Measurements from ENCODE around the gene SYNE2. TPM values are rescaled to one million over a fixed set of nuclear protein-coding genes. Genes with fewer than 3 reads are reported as not detected.

The SYNE2 gene
- total RNA-seq, 1 donor from 2014 or later, result 36.6 TPM

- FAIRE-seq, result no peak
These were observed 42.7 kb downstream of the SYNE2 start for GRCh38 chr14:63895510-63895909.

DNA sequence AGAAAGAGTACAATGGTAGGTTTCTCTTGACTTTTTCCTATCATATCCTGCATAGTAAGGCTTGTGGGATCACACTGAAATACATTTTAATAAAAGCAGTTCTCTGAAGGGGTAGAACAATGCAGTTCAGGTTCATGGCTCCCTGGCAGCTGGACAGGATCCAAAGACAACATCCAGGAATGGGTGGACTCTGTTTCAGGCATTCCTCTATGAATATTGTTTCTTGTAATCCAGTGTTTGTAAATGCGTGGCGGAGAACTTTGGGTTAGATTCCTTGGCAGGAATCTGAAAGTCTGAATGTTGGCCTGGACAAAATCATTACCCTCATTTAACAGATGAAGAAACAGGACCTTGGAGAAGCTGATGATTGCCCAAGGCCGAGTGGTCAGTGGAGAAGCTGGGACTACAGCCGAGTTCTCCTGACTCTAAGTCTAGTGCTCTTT lies 43.5 kb downstream of the SYNE2 start:
- Histone ChIP-seq H3K27me3 (ENCODE audit: control insufficient read depth, insufficient read depth, low read length) (no peaks in the 10 kb centered on the region), H3K36me3 (ENCODE audit: control insufficient read depth, insufficient read depth, low read length) (no peaks in the 10 kb centered on the region), H3K4me3 (ENCODE audit: low read depth, low read length) (no peak overlapping the region)
- FAIRE-seq, result no peak
- no peak for TF ChIP-seq CTCF (IDR thresholded peaks at IDR 0.05; ENCODE audit: insufficient read depth, low read length, severe bottlenecking)
- DNase-seq (ENCODE audit: low read depth), result peak; percentile 69

More at GRCh38 chr14:63895510-63895909, 42.7 kb downstream of the SYNE2 start:
- Histone ChIP-seq H3K4me3 (ENCODE audit: low read depth, low read length) (no peak overlapping the region), H3K27me3 (ENCODE audit: control insufficient read depth, insufficient read depth, low read length) (no peaks in the 10 kb centered on the region), H3K36me3 (ENCODE audit: control insufficient read depth, insufficient read depth, low read length) (no peaks in the 10 kb centered on the region)
- no peak for DNase-seq (ENCODE audit: low read depth)
- no peak for TF ChIP-seq CTCF (IDR thresholded peaks at IDR 0.05; ENCODE audit: insufficient read depth, low read length, severe bottlenecking)

DNA sequence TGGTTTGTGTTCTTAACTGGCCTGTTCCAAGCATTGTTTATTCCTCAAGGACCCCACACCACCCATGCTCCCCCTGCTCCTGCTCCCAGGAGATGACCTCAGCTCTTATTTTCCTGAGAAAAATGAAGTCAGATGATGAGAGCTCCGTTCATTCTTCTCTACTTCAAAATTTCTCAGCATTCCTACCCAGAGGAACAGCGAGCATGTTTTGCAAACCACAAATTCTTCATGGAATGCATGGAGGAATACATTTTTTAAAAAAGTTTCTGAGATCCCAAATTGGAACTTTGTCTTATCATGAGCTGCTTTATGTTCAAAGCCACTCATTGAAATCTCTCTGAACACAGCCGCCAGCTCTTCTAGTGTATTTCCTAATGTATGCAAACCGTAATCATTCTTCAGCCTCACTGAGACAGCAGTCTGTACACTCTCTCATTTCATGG lies 44.9 kb downstream of the SYNE2 start:
- no peak for DNase-seq (ENCODE audit: low read depth)
- Histone ChIP-seq H3K36me3 (ENCODE audit: control insufficient read depth, insufficient read depth, low read length) (no peaks in the 10 kb centered on the region), H3K27me3 (ENCODE audit: control insufficient read depth, insufficient read depth, low read length) (no peaks in the 10 kb centered on the region), H3K4me3 (ENCODE audit: low read depth, low read length) (no peak overlapping the region)
- no peak for FAIRE-seq
- no peak for TF ChIP-seq CTCF (IDR thresholded peaks at IDR 0.05; ENCODE audit: insufficient read depth, low read length, severe bottlenecking)

DNA sequence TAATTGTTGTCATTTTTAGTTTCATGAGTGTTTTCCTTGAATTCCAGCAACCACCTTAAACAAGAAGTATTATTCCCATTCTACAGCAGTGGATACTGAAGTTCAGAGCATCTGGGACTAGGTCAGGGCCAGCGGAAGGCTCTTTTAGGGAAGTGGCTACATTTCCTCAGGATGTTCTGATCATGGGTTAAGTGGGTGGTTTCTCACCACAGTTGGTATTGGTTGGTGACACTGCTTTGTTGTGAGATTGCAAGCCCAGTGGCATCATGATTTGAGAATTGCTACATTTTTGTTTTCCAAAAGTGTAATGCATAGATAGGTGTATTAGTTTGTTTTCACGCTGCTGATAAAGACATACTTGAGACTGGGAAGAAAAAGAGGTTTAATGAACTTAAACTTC lies 47.1 kb downstream of the SYNE2 start:
- TF ChIP-seq CTCF (IDR thresholded peaks at IDR 0.05; ENCODE audit: insufficient read depth, low read length, severe bottlenecking), result no peak
- no peak overlapping the region for H3K4me3 ChIP-seq (ENCODE audit: low read depth, low read length)
- no peak for FAIRE-seq

GRCh38 chr14:63901434-63902085 lies 48.8 kb downstream of the SYNE2 start:
- FAIRE-seq (no peak), DNase-seq (ENCODE audit: low read depth) (peak; percentile 50)
- no peaks in the 10 kb centered on the region for H3K36me3 ChIP-seq (ENCODE audit: control insufficient read depth, insufficient read depth, low read length)
- no peaks in the 10 kb centered on the region for H3K27me3 ChIP-seq (ENCODE audit: control insufficient read depth, insufficient read depth, low read length)
- no peak for TF ChIP-seq CTCF (IDR thresholded peaks at IDR 0.05; ENCODE audit: insufficient read depth, low read length, severe bottlenecking)
- H3K4me3 ChIP-seq (ENCODE audit: low read depth, low read length), result no peak overlapping the region

More for the DNA sequence above, 47.1 kb downstream of the SYNE2 start:
- no peak for DNase-seq (ENCODE audit: low read depth)
- Histone ChIP-seq H3K36me3 (ENCODE audit: control insufficient read depth, insufficient read depth, low read length) (no peaks in the 10 kb centered on the region), H3K27me3 (ENCODE audit: control insufficient read depth, insufficient read depth, low read length) (no peaks in the 10 kb centered on the region)

Data from bronchial epithelial cell (primary cell).